GM12875 (cell line): ENCODE data around the gene HLCS.

Experiments used
- H3K4me3 ChIP-seq: one replicate; pipeline ENCODE4 v1.5.1; 2011; ENCODE audit warnings: low read depth, low read length, control low read depth
- TF ChIP-seq, protein P1 (sequence below): IDR thresholded peaks from 2 replicates; pipeline ENCODE4 v1.5.1; 2011; ENCODE audit warnings: low read depth, mild to moderate bottlenecking, control low read depth, inconsistent platforms, low read length, moderate library complexity, borderline replicate concordance; ENCODE audit not compliant: insufficient read depth

Gene HLCS

DNA sequence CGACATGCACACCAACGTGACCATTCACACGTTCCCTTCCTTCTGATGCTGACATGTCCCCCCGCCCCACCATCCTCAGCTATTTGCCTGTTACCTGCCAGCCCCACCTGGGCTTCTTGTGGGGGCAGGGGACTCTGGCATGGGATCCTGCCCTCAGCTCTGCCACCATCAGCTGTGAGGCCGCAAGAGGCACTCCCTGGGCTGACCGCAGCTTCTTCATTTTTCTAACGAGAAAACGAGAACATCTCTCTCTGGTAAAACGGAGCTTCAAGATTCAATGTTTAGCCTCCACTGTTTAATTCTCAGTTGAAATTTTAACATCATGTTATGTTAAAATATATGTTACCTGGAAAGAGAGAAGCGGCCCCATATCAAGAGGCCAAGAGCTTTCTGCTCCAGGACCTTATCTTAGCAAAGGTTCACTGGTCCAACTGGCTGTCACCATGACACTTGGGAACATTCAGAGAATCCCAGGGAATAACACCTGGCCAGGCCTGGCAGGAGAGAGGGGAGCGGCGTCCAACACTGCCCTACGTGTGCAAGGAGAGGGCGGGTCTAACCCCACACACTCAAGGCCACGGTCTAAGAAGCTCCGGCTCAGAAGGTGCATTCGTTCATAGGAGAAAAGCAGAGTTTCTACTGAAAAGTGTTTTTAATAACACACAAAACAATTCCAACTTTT, 51.3 kb downstream of the HLCS start:
- TF ChIP-seq, protein P1, sequence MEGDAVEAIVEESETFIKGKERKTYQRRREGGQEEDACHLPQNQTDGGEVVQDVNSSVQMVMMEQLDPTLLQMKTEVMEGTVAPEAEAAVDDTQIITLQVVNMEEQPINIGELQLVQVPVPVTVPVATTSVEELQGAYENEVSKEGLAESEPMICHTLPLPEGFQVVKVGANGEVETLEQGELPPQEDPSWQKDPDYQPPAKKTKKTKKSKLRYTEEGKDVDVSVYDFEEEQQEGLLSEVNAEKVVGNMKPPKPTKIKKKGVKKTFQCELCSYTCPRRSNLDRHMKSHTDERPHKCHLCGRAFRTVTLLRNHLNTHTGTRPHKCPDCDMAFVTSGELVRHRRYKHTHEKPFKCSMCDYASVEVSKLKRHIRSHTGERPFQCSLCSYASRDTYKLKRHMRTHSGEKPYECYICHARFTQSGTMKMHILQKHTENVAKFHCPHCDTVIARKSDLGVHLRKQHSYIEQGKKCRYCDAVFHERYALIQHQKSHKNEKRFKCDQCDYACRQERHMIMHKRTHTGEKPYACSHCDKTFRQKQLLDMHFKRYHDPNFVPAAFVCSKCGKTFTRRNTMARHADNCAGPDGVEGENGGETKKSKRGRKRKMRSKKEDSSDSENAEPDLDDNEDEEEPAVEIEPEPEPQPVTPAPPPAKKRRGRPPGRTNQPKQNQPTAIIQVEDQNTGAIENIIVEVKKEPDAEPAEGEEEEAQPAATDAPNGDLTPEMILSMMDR: no peak

DNA sequence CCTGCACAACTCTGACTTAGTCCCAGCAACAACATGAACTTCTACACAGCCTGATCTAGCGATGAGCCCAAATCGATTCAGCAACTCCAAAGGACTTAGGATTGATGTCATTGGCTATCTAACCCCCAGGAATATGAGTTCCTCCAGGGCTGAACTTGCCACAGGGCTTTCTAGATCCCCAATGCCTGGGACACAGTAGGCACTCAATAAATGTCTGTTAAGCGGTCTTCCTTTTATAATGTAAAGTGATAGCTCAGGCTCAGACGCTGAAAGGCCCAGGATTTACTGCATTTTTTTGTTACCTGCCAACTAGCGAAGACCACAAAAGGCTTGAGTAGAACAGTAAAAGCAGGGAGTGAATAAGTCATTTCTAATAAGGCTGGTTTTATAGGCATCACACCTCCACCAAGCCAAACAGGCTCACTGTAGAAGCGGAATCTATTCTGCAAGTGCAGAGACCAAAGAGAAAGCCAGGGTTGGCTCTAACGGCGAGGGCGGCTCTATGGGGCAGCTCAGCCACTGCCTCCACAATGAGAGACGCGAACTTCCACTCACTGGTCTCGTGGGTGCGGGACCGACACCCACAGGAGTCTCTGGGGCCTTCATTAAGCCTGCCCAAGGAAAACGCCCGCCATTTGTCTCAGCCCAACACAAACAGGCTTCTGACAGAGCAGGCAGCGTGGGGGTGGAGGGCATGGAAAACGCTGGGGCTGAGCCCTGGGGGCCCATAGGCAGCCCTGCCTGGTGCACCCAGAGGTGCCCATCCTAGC, 52.0 kb downstream of the HLCS start:
- H3K4me3 ChIP-seq: no peak overlapping the region
- TF ChIP-seq, protein P1: no peak

More for the DNA sequence above, 51.3 kb downstream of the HLCS start:
- H3K4me3 ChIP-seq: no peak overlapping the region

DNA sequence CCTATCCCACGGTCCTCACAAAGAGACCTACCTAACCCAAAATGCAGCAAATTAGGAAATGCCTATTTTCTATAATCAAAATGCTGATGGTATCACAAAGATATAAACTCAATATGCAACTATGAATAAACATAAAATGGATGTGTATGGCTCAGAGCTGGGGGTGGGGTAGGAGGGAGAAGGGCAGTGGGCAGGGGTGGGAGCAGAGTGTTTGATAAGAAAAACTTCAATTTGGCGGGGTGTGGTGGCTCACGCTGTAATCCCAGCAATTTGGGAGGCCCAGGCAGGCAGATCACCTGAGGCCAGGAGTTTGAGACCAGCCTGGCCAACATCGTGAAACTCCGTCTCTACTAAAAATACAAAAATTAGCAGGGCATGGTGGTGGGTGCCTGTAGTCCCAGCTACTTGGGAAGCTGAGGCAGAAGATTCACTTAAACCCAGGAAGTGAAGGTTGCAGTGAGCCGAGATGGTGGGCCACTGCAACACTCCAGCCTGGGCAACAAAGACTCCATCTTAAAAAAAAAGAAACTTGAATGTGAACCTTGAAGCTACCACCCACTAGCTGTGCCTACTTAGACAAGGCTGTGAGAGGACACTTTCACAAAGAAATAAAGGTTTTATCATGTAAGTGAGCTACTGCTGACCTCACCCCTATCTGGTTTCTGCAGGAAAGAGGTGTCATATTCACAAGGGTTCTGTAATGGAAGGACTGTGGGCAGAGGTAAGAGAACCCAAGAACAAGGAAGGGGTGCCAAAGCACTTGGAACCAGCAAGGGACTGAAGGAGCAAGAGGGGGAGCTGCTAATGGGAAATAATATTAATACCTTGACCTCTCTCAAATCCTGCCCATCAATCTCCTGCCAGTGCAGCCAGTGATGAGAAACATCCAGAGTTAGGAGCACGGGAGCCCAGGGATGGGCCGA, 53.0 kb downstream of the HLCS start:
- TF ChIP-seq, protein P1: no peak
- H3K4me3 ChIP-seq: no peak overlapping the region

DNA sequence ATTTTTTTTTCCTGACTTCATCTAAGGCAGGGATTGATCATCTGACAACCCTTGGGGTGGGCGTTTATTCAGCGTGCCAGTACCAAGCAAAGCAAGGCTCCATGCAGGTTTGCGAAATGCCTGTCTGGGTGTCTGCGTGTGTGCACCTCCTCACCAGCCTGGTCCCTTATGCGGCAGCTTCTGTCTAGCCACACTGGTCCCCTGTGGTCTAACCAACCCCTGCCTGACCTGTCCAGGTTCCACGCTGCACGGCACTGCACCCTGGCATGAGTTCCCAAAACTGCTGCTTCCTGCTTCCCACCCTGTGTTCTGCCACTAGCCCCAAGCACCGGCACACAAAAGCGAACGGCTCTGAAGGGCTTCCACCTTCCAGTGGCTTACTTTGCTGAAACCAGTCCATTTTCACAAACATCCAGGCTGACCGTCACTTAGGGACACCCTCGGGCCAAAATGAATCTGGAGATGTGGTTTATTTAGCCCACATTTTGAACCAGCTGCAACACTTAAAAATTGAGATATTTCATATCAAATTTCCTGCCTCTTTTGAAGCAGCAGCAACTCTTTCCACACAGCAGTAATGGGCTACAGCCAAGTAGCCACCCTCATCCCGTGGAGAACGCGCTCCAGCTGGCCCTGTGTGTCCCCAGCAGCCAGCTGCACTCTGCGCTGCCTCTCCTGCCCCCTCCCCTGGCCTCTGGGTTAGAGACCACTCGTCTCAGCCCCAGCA, 55.7 kb downstream of the HLCS start:
- no peak overlapping the region for H3K4me3 ChIP-seq
- TF ChIP-seq, protein P1: no peak

DNA sequence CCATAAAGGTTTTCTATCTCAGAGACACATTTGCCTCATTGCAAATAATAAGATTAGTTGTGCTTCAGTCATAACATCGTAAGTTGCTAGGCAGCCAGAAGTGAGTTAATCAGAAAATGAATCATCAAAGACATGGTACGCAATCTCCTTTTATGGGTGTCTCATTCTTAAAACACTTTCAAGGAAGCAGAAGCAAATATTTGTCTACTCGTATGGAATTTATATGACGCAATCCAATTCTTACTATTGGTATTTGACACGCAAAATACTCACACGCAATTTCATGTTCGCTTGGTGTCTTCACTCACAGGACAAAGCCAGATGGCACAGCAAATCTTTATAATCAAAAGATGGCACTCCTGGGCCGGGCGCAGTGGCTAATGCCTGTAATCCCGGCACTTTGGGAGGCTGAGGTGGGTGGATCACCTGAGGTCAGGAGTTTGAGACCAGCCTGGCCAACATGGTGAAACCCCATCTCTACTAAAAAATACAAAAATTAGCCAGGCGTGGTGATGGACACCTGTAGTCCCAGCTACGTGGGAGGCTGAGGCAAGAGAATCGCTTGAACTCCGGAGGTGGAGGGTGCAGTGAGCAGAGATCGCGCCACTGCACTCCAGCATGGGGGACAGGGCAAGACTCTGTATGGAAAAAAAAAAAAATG, 56.4 kb downstream of the HLCS start:
- TF ChIP-seq, protein P1: no peak
- no peak overlapping the region for H3K4me3 ChIP-seq

DNA sequence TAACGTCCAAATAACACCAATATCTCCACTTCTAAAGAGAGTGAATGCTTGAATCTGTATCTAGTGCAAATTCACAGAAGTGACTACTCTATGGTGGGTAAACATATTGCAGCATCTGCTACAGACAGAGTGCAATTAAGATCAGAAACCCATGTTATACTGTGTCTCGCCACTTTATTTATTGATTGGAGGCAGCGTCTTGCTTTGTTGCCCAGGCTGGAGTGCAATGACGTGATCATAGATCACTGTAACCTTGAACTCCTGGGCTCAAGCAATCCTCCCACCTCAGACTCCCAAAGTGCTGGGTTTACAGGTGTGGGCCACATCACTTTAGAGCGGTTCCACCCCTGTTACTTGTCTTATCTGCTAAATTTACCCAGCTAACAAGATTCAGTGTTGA, 57.0 kb downstream of the HLCS start:
- H3K4me3 ChIP-seq: no peak overlapping the region

More for the DNA sequence above, 57.0 kb downstream of the HLCS start:
- TF ChIP-seq, protein P1: no peak
